Osteocyte (in vitro differentiated cells): ENCODE results near the gene NAP1L3. TPM values are rescaled to one million over a fixed set of nuclear protein-coding genes. Genes with fewer than 3 reads are reported as not detected.
A peak's percentile ranks its signal among the peaks of the same experiment; 100 is the strongest.

Experiments used
- DNase-seq: peaks from one replicate; pipeline ENCODE4 v3.0.0; 2021; ENCODE audit warnings: mixed read lengths; ENCODE audit not compliant: unreplicated experiment; ENCODE audit errors: extremely low spot score
- H3K27ac Mint-ChIP-seq: one replicate; pipeline ENCODE4 v1.8.0; 2021; ENCODE audit warnings: mild to moderate bottlenecking, mixed read lengths; ENCODE audit not compliant: unreplicated experiment
- H3K27me3 Mint-ChIP-seq: one replicate; pipeline ENCODE4 v1.8.0; 2021; ENCODE audit warnings: mixed read lengths; ENCODE audit not compliant: unreplicated experiment
- H3K36me3 Mint-ChIP-seq: one replicate; pipeline ENCODE4 v1.8.0; 2021; ENCODE audit warnings: mixed read lengths; ENCODE audit not compliant: unreplicated experiment
- H3K4me1 Mint-ChIP-seq: one replicate; pipeline ENCODE4 v1.8.0; 2021; ENCODE audit warnings: mixed read lengths; ENCODE audit not compliant: unreplicated experiment
- H3K4me3 Mint-ChIP-seq: one replicate; pipeline ENCODE4 v1.8.0; 2021; ENCODE audit warnings: mild to moderate bottlenecking, moderate library complexity, mixed read lengths; ENCODE audit not compliant: unreplicated experiment
- H3K9me3 Mint-ChIP-seq: one replicate; pipeline ENCODE4 v1.8.0; 2021; ENCODE audit warnings: mixed read lengths; ENCODE audit not compliant: unreplicated experiment
- CTCF ChIP-seq: fragments of 200-600 bp; sonication (generic); IDR thresholded peaks from 2 replicates; pipeline ENCODE4 v1.5.0; 2021; ENCODE audit warnings: antibody characterized with exemption, mild to moderate bottlenecking, moderate library complexity
- long read RNA-seq: library from polyadenylated mRNA; unstranded; transcript quantifications from one replicate; pipeline ENCODE4 v2.0.0, GENCODE V29; 2021
- total RNA-seq: library from RNA; stranded (reverse); gene quantifications from 2 replicates; pipeline ENCODE4 v1.2.1, GENCODE V29; 2021

The NAP1L3 gene
- total RNA-seq: 14.3 and 15.0 TPM in 2 replicates
- long read RNA-seq, transcript NAP1L3-201 (1 exons, 2,639 nt): major isoform, 78 of 78 reads
- long read RNA-seq, partial matches to known transcripts: 0 of 78 reads
- long read RNA-seq, other reads (novel, unspliced or antisense): 0 of 78 reads

GRCh38 chrX:93673056-93673868 is at the start of gene NAP1L3:
NAP1L3 (minus strand) TSS chrX:93673578; CDS start chrX:93673304, 274 bp downstream.
- peak within 1 kb of the TSS; percentile 87 for H3K27ac Mint-ChIP-seq
- peaks cover 13% of the 10 kb centered on the region for H3K27me3 Mint-ChIP-seq
- no peaks in the 10 kb centered on the region for H3K36me3 Mint-ChIP-seq
- DNase-seq: peak; percentile 90
- no peak for TF ChIP-seq CTCF
- H3K4me1 Mint-ChIP-seq: peaks cover 20% of the 10 kb centered on the region
- no peaks in the 10 kb centered on the region for H3K9me3 Mint-ChIP-seq
- H3K4me3 Mint-ChIP-seq: peak within 1 kb of the TSS; percentile 92

GRCh38 chrX:93711076-93711475 is 37.7 kb upstream of the NAP1L3 start:
- no peaks in the 10 kb centered on the region for H3K27me3 Mint-ChIP-seq
- TF ChIP-seq CTCF: no peak
- no peak for DNase-seq
- H3K9me3 Mint-ChIP-seq: peaks cover 4% of the 10 kb centered on the region
- no peak overlapping the region for H3K4me3 Mint-ChIP-seq
- H3K36me3 Mint-ChIP-seq: no peaks in the 10 kb centered on the region
- no peaks in the 10 kb centered on the region for H3K4me1 Mint-ChIP-seq
- H3K27ac Mint-ChIP-seq: no peak overlapping the region

- Mint-ChIP-seq H3K9me3 (no peaks in the 10 kb centered on the region), H3K4me3 (no peak overlapping the region), H3K27ac (no peak overlapping the region), H3K36me3 (no peaks in the 10 kb centered on the region), H3K4me1 (no peaks in the 10 kb centered on the region), H3K27me3 (no peaks in the 10 kb centered on the region)
- no peak for DNase-seq
- no peak for TF ChIP-seq CTCF
Measured at GRCh38 chrX:93703701-93704100, 30.3 kb upstream of the NAP1L3 start.

GRCh38 chrX:93695981-93696380 is 22.6 kb upstream of the NAP1L3 start:
- no peak for TF ChIP-seq CTCF
- H3K27ac Mint-ChIP-seq: no peak overlapping the region
- no peak for DNase-seq
- H3K9me3 Mint-ChIP-seq: no peaks in the 10 kb centered on the region
- H3K4me1 Mint-ChIP-seq: no peaks in the 10 kb centered on the region
- no peak overlapping the region for H3K4me3 Mint-ChIP-seq
- no peaks in the 10 kb centered on the region for H3K36me3 Mint-ChIP-seq
- H3K27me3 Mint-ChIP-seq: no peaks in the 10 kb centered on the region

GRCh38 chrX:93673869-93674271 is 492 bp upstream of the NAP1L3 start, which contains the start of gene FAM133A:
FAM133A (plus strand) TSS chrX:93674206; CDS start chrX:93709420, 35,214 bp downstream.
- peaks cover 20% of the 10 kb centered on the region for H3K4me1 Mint-ChIP-seq
- H3K4me3 Mint-ChIP-seq: peak within 1 kb of the TSS; percentile 92
- DNase-seq: no peak
- H3K9me3 Mint-ChIP-seq: no peaks in the 10 kb centered on the region
- peak within 1 kb of the TSS; percentile 87 for H3K27ac Mint-ChIP-seq
- peaks cover 13% of the 10 kb centered on the region for H3K27me3 Mint-ChIP-seq
- TF ChIP-seq CTCF: no peak
- H3K36me3 Mint-ChIP-seq: no peaks in the 10 kb centered on the region
